22Rv1 (cell line): ENCODE results near the gene NEIL3.

ENCODE experiments used
- CTCF ChIP-seq: fragments of 450-650 bp; IDR thresholded peaks from 2 replicates; pipeline ENCODE4 v1.5.1; 2017; ENCODE audit warnings: mild to moderate bottlenecking
- ZFX ChIP-seq: fragments of 450-650 bp; IDR thresholded peaks from 2 replicates; pipeline ENCODE4 v1.6.1; 2017; ENCODE audit warnings: antibody characterized with exemption, borderline replicate concordance

GRCh38 chr4:177267911-177268310, 41.8 kb upstream of the NEIL3 start:
- TF ChIP-seq CTCF (no peak), ZFX (no peak)
